PFSK-1 (cell line): ENCODE results near the gene WDFY3.

Experiments
- FOXP2 ChIP-seq: optimal IDR thresholded peaks from 2 replicates; pipeline ENCODE3; 2011; ENCODE audit warnings: borderline replicate concordance, control low read depth, inconsistent platforms; ENCODE audit not compliant: insufficient read depth; ENCODE audit errors: extremely low read length, extremely low read depth
- POLR2AphosphoS5 ChIP-seq: IDR thresholded peaks from 2 replicates; pipeline ENCODE4 v1.6.1; 2012; ENCODE audit warnings: low read depth, mild to moderate bottlenecking, control low read depth, low read length, moderate library complexity
- REST ChIP-seq, 2 experiments: IDR thresholded peaks; 2 replicates each; pipeline versions ENCODE4 v1.6.1 to v1.8.0; 2011 to 2012; ENCODE audit warnings: low read depth in 2 of 2, low read length in 2 of 2, control low read depth in 1 of 2, inconsistent platforms in 1 of 2, mild to moderate bottlenecking in 1 of 2, moderate library complexity in 1 of 2; ENCODE audit not compliant: insufficient read depth in 1 of 2
- SIN3A ChIP-seq: IDR thresholded peaks from 2 replicates; pipeline ENCODE4 v1.6.1; 2012; ENCODE audit warnings: mild to moderate bottlenecking, low read length, moderate library complexity, borderline replicate concordance; ENCODE audit not compliant: insufficient read depth
- TAF1 ChIP-seq: IDR thresholded peaks from 2 replicates; pipeline ENCODE4 v1.6.1; 2012; ENCODE audit warnings: low read length, control low read depth, borderline replicate concordance; ENCODE audit not compliant: insufficient read depth

The WDFY3 gene

GRCh38 chr4:84855774-84856173 lies 110.7 kb downstream of the WDFY3 start:
- TF ChIP-seq SIN3A (no peak), POLR2AphosphoS5 (no peak), TAF1 (no peak), REST (IDR thresholded peaks at IDR 0.05; ENCODE audit: insufficient read depth in 1 of 2, low read depth in 2 of 2, low read length in 2 of 2) (no peak), FOXP2 (no peak)

- TF ChIP-seq FOXP2, result no peak
- TF ChIP-seq SIN3A, result no peak
- TF ChIP-seq TAF1, result no peak
- no peak for TF ChIP-seq POLR2AphosphoS5
- TF ChIP-seq REST (IDR thresholded peaks at IDR 0.05; ENCODE audit: insufficient read depth in 1 of 2, low read depth in 2 of 2, low read length in 2 of 2), result no peak
Observed at GRCh38 chr4:84852081-84852480, 114.4 kb downstream of the WDFY3 start.

GRCh38 chr4:84849051-84849640 lies 117.3 kb downstream of the WDFY3 start:
- TF ChIP-seq FOXP2 (no peak), SIN3A (no peak), REST (IDR thresholded peaks at IDR 0.05; ENCODE audit: insufficient read depth in 1 of 2, low read depth in 2 of 2, low read length in 2 of 2) (no peak), POLR2AphosphoS5 (no peak), TAF1 (no peak)

GRCh38 chr4:84848432-84848831 lies 118.1 kb downstream of the WDFY3 start:
- TF ChIP-seq FOXP2 (no peak), POLR2AphosphoS5 (no peak), TAF1 (no peak), REST (IDR thresholded peaks at IDR 0.05; ENCODE audit: insufficient read depth in 1 of 2, low read depth in 2 of 2, low read length in 2 of 2) (no peak), SIN3A (no peak)

GRCh38 chr4:84847978-84848377 lies 118.5 kb downstream of the WDFY3 start:
- no peak for TF ChIP-seq TAF1
- TF ChIP-seq SIN3A, result no peak
- no peak for TF ChIP-seq FOXP2
- TF ChIP-seq POLR2AphosphoS5, result no peak
- TF ChIP-seq REST (IDR thresholded peaks at IDR 0.05; ENCODE audit: insufficient read depth in 1 of 2, low read depth in 2 of 2, low read length in 2 of 2), result no peak
